ENCODE measurements around the gene RPS21. TPM values are rescaled to one million over a fixed set of nuclear protein-coding genes. Genes with fewer than 3 reads are reported as not detected.

The RPS21 gene
- total and polyA plus RNA-seq, 9 of the 15 experiments (the other 6 are each of a cell fraction or from before 2014, with no cell fraction given), result 1,380 to 5,647 (median 3,091) TPM

- TF ChIP-seq ZNF407 (IDR thresholded peaks at IDR 0.05; ENCODE audit: low read depth) (no peak), SMAD4 (CRISPR knock-in tag; conservative IDR thresholded peaks at IDR 0.05) (peak; percentile 86), PCBP1 (IDR thresholded peaks at IDR 0.05; ENCODE audit: low read depth, low read length, poor library complexity, severe bottlenecking) (peak; percentile 79), ZZZ3 (IDR thresholded peaks at IDR 0.05) (no peak), PHF8 (IDR thresholded peaks at IDR 0.05; ENCODE audit: borderline replicate concordance, low read length) (peak; percentile 55; the same call in 1 of the 2 replicates), HOMEZ (CRISPR knock-in tag; IDR thresholded peaks at IDR 0.05) (no peak), DIDO1 (tag; IDR thresholded peaks at IDR 0.05; ENCODE audit: low read depth) (no peak; the same call in 1 of the 2 replicates), POLR3A (IDR thresholded peaks at IDR 0.05; ENCODE audit: borderline replicate concordance, extremely low read depth, insufficient read depth, insufficient read length) (no peak), ZNF507 (tag; conservative IDR thresholded peaks at IDR 0.05) (no peak), FOSL1 (tag; conservative IDR thresholded peaks at IDR 0.05) (0 out of 2 replicates have a peak, but pooled peaks have one; percentile 16), EWSR1 (IDR thresholded peaks at IDR 0.05; ENCODE audit: borderline replicate concordance, low read depth, partially characterized antibody) (no peak), JUN (IDR thresholded peaks at IDR 0.05; ENCODE audit: borderline replicate concordance, low read depth, low read length) (no peak), JUN (CRISPR knock-in tag; IDR thresholded peaks at IDR 0.05; ENCODE audit: borderline replicate concordance) (no peak; the same call in 1 of the 2 replicates), POLR2G (IDR thresholded peaks at IDR 0.05; ENCODE audit: low read depth, low read length) (peak; percentile 73), MEF2A (IDR thresholded peaks at IDR 0.05; ENCODE audit: control insufficient read depth, low read depth, low read length) (no peak), PURB (CRISPR knock-in tag; IDR thresholded peaks at IDR 0.05; ENCODE audit: low read depth) (no peak), ZNF785 (CRISPR knock-in tag; IDR thresholded peaks at IDR 0.05) (no peak)
These were observed 20.5 kb downstream of the RPS21 start, which contains the start of gene CABLES2 (continued) for GRCh38 chr20:62407221-62407992.
